Gastroesophageal sphincter (tissue), 3 donors: ENCODE results near the gene NEDD4L.

Experiments
- CTCF ChIP-seq, 4 experiments: fragments of 200-600 bp in 2 of 4; fragments of 450-650 bp in 2 of 4; sonication (generic) in 1 of 4; IDR thresholded peaks; one replicate each; pipeline ENCODE4 v1.5.1; 2017 to 2019; ENCODE audit warnings: antibody characterized with exemption in 4 of 4, mild to moderate bottlenecking in 2 of 4, moderate library complexity in 2 of 4
- POLR2AphosphoS5 ChIP-seq: sonication (generic); formaldehyde crosslinking; IDR thresholded peaks from one replicate; pipeline ENCODE4 v1.6.1; 2017; ENCODE audit warnings: antibody characterized with exemption

DNA sequence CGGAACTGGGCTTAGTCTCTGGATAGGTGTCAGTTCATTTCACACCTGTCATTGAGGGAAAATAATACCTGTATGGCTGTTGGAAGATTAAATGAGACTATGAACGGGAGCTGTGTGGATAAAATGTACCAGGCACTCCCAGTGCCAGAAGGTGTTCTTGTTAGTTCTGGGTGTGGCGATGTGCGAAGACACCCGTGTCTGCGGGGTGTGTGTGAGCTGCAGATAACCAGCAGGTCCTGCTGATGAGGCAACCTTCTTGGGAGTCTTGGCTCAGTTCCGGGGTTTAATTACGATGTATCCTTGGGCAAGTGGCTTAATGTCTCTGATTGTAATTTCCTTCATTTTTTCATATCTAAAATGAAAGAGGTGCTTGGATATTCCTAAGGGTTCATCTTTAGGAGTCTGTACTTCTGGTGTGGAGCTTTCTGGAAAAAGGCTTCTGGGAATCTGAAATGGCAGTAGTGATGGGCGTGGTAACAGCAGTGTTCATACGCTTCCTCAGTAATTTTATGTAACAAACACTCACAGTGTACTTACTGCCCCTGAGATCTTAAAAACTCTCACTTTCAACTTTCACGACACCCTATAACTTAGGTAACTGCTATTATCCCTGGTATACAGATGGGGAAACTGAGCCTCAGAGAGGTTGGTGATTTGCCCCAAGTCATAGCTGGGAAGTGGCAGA lies 35.0 kb downstream of the NEDD4L start:
- TF ChIP-seq CTCF (IDR thresholded peaks at IDR 0.05), result no peak
- TF ChIP-seq POLR2AphosphoS5, result no peak
